ENCODE results near the gene YAE1. TPM values are rescaled to one million over a fixed set of nuclear protein-coding genes. Genes with fewer than 3 reads are reported as not detected.

YAE1 gene
- total RNA-seq, 1 donor from 2014 or later = 37.2 TPM

DNA sequence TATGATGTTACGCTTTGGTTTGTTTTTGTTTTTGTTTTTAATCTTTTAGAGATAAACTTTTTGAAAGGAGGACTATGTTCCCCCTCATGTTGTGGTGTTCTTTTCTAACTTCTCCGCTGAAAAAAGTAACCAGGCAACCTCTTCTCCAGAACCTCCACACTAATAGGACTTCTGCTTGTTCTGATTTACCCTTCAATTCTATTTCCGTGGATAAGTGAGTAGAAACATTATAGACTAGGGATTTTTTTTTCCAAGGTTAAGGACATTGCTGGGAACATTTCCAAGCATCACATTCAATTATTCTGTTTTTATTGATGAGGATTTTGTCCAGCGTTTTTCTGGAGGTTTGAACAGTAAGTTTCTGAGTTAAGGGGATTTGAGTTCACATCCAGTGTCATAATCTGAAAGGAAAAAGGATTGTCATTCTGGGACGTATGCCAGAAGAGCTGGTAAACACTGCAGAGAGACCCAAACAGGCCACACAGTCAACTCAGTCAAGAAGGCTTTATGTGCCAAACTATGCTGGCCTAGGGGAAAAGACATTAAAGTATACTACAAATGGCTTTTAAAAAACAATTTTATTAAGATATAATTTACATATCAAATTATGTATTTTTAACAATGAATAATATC lies 28.9 kb downstream of the YAE1 start:
- H3K4me3 Mint-ChIP-seq = no peak overlapping the region
- no peaks in the 10 kb centered on the region for H3K4me1 Mint-ChIP-seq (ENCODE audit: unreplicated experiment)
- no peaks in the 10 kb centered on the region for H3K36me3 Mint-ChIP-seq
- TF ChIP-seq, protein P1, sequence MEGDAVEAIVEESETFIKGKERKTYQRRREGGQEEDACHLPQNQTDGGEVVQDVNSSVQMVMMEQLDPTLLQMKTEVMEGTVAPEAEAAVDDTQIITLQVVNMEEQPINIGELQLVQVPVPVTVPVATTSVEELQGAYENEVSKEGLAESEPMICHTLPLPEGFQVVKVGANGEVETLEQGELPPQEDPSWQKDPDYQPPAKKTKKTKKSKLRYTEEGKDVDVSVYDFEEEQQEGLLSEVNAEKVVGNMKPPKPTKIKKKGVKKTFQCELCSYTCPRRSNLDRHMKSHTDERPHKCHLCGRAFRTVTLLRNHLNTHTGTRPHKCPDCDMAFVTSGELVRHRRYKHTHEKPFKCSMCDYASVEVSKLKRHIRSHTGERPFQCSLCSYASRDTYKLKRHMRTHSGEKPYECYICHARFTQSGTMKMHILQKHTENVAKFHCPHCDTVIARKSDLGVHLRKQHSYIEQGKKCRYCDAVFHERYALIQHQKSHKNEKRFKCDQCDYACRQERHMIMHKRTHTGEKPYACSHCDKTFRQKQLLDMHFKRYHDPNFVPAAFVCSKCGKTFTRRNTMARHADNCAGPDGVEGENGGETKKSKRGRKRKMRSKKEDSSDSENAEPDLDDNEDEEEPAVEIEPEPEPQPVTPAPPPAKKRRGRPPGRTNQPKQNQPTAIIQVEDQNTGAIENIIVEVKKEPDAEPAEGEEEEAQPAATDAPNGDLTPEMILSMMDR (conservative IDR thresholded peaks at IDR 0.05) = no peak
- DNase-seq (ENCODE audit: extremely low spot score, unreplicated experiment) = no peak
- H3K27me3 Mint-ChIP-seq = no peaks in the 10 kb centered on the region
- H3K9me3 Mint-ChIP-seq = no peaks in the 10 kb centered on the region
- H3K27ac Mint-ChIP-seq = no peak overlapping the region

DNA sequence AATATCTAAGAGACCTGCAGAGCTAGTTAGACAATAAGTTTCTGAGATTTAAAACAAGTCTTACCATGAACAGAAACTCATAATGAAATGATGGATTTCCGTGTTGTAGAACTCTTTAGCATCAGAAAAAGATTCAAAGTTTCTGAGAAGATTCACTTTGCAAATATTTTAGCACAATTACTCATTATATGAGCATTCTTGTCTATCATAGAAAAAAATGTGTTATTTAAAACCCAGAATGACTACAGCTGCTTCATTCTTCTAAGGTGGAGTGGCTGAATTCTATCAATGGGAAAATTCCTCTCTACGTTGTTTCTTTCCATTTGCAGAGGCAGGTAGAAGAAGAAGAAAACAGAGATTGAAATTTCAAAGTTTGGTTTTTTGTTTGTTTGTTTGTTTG lies 36.1 kb downstream of the YAE1 start:
- Mint-ChIP-seq H3K9me3 (no peaks in the 10 kb centered on the region), H3K4me1 (ENCODE audit: unreplicated experiment) (no peaks in the 10 kb centered on the region), H3K4me3 (no peak overlapping the region), H3K27me3 (no peaks in the 10 kb centered on the region), H3K27ac (no peak overlapping the region), H3K36me3 (no peaks in the 10 kb centered on the region)
- DNase-seq (ENCODE audit: extremely low spot score, unreplicated experiment) = no peak
- TF ChIP-seq, protein P1 (conservative IDR thresholded peaks at IDR 0.05) = no peak

DNA sequence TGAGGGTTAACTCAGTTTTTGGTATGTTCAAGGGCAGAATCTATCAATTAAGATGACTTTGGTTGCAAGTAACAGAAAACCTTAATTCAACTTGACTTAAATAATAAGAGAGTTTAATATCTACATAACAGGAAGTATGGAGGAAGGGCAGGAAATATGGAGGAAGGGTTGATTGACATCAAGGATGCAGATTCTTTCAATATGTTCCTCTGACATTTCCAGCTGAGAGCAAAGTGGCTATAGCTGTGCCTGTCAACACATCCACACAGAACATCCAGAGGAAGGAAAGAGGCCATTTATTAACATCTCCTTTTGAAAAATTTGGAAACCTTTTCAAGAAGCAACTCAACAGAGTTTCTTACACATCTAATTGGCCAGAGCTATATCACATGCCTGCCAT lies 37.7 kb downstream of the YAE1 start:
- H3K9me3 Mint-ChIP-seq = no peaks in the 10 kb centered on the region
- no peaks in the 10 kb centered on the region for H3K36me3 Mint-ChIP-seq
- peaks cover 6% of the 10 kb centered on the region for H3K27me3 Mint-ChIP-seq
- H3K27ac Mint-ChIP-seq = no peak overlapping the region
- no peak overlapping the region for H3K4me3 Mint-ChIP-seq
- TF ChIP-seq, protein P1 (conservative IDR thresholded peaks at IDR 0.05) = no peak
- H3K4me1 Mint-ChIP-seq (ENCODE audit: unreplicated experiment) = peaks cover 7% of the 10 kb centered on the region
- DNase-seq (ENCODE audit: extremely low spot score, unreplicated experiment) = no peak

DNA sequence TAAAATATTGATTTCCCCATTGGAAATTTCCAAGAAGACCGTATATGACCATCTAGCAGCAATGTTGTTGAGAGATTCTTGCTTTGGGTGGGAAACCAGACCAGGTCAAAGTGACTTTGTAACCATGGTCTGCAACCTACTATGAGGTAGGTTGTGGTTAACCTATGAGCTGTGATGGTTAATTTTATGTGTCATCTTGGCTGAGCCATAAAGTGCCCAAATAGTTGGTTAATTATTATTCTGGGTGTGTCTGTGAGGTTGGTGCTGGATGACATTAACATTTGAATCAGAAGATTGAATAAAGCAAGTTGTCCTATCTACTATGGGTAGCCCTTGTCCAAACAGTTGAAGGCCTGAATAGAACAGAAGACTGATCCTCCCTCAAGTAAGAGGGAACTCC lies 38.9 kb downstream of the YAE1 start:
- peaks cover 14% of the 10 kb centered on the region for H3K27me3 Mint-ChIP-seq
- no peak overlapping the region for H3K4me3 Mint-ChIP-seq
- H3K4me1 Mint-ChIP-seq (ENCODE audit: unreplicated experiment) = peaks cover 16% of the 10 kb centered on the region
- no peaks in the 10 kb centered on the region for H3K9me3 Mint-ChIP-seq
- TF ChIP-seq, protein P1 (conservative IDR thresholded peaks at IDR 0.05) = no peak
- no peaks in the 10 kb centered on the region for H3K36me3 Mint-ChIP-seq
- no peak overlapping the region for H3K27ac Mint-ChIP-seq
- no peak for DNase-seq (ENCODE audit: extremely low spot score, unreplicated experiment)

DNA sequence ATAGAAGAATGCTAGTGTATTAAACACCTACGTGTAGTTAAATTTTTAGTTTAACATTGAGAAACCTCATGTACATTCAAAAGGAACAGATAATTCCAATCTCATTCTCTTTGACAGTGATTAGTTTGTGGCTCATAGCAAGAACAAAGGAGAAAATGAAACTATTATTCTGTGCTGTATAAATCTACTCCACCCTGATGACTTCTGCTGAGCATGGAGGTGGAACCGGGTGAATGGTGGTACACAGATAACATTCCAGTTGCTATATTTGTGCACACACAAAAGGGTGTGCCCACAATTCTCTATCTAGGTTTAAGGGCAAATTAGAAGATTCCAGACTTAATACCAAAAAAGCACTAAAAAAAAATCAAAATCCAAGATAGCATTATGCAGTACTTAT lies 40.1 kb downstream of the YAE1 start:
- no peaks in the 10 kb centered on the region for H3K36me3 Mint-ChIP-seq
- H3K4me1 Mint-ChIP-seq (ENCODE audit: unreplicated experiment) = peaks cover 16% of the 10 kb centered on the region
- no peak overlapping the region for H3K27ac Mint-ChIP-seq
- peaks cover 16% of the 10 kb centered on the region for H3K27me3 Mint-ChIP-seq
- DNase-seq (ENCODE audit: extremely low spot score, unreplicated experiment) = no peak
- TF ChIP-seq, protein P1 (conservative IDR thresholded peaks at IDR 0.05) = no peak
- H3K9me3 Mint-ChIP-seq = no peaks in the 10 kb centered on the region
- H3K4me3 Mint-ChIP-seq = no peak overlapping the region

DNA sequence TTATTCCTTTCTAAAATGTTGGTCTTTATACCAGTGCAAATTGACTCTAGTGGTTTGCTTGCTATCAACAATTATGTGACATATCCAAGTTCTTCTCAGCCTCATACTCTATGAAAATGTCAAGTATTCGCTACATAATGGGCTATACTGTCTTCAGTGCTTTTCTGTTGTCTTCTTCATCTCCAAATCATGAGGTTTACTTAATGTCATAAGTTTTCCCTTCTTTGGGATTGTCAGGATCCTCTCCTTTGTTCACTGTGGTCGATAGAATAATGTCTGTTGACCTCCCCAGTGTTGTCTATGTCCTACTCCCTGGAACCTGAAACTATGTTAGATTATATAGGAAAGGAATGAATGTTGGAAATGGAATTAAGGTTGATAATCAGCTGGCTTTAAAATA lies 40.7 kb downstream of the YAE1 start:
- H3K4me1 Mint-ChIP-seq (ENCODE audit: unreplicated experiment) = peaks cover 16% of the 10 kb centered on the region
- TF ChIP-seq, protein P1 (conservative IDR thresholded peaks at IDR 0.05) = no peak
- no peak overlapping the region for H3K27ac Mint-ChIP-seq
- no peaks in the 10 kb centered on the region for H3K9me3 Mint-ChIP-seq
- DNase-seq (ENCODE audit: extremely low spot score, unreplicated experiment) = no peak
- no peak overlapping the region for H3K4me3 Mint-ChIP-seq
- H3K27me3 Mint-ChIP-seq = peaks cover 16% of the 10 kb centered on the region
- no peaks in the 10 kb centered on the region for H3K36me3 Mint-ChIP-seq

Measured in type B pancreatic cell (in vitro differentiated cells).